H9 (cell line): ENCODE results near the gene HHAT. TPM values are rescaled to one million over a fixed set of nuclear protein-coding genes. Genes with fewer than 3 reads are reported as not detected.

Experiments used
- DNase-seq: peaks from one replicate; pipeline ENCODE4 v3.0.0-alpha.2; 2017
- H2AFZ ChIP-seq: one replicate; pipeline ENCODE4 v1.6.1; 2013; ENCODE audit warnings: mild to moderate bottlenecking, low read length, control low read depth, moderate library complexity
- H2AK5ac ChIP-seq: 2 replicates; pipeline ENCODE4 v1.6.1; 2013; ENCODE audit warnings: low read length, control low read depth, mixed read lengths; ENCODE audit not compliant: insufficient read length
- H2BK120ac ChIP-seq: one replicate; pipeline ENCODE4 v1.6.1; 2013; ENCODE audit warnings: low read depth, mild to moderate bottlenecking, low read length, control low read depth, inconsistent platforms; ENCODE audit not compliant: poor library complexity, severe bottlenecking
- H2BK12ac ChIP-seq: 2 replicates; pipeline ENCODE4 v1.6.1; 2013; ENCODE audit warnings: low read length, control low read depth, mixed read lengths, low read depth; ENCODE audit not compliant: insufficient read length
- H2BK15ac ChIP-seq: 2 replicates; pipeline ENCODE4 v1.6.1; 2013; ENCODE audit warnings: low read depth, low read length, control low read depth
- H2BK20ac ChIP-seq: one replicate; pipeline ENCODE4 v1.6.1; 2013; ENCODE audit warnings: low read depth, mild to moderate bottlenecking, low read length, control low read depth, inconsistent platforms; ENCODE audit not compliant: poor library complexity, severe bottlenecking
- H2BK5ac ChIP-seq: 2 replicates; pipeline ENCODE4 v1.6.1; 2013; ENCODE audit warnings: low read length, control low read depth, mixed read lengths; ENCODE audit not compliant: insufficient read length
- H3K14ac ChIP-seq: 2 replicates; pipeline ENCODE4 v1.6.1; 2013; ENCODE audit warnings: low read length, control low read depth; ENCODE audit not compliant: insufficient read depth
- H3K18ac ChIP-seq: 2 replicates; pipeline ENCODE4 v1.6.1; 2013; ENCODE audit warnings: low read depth, mild to moderate bottlenecking, mixed read lengths, low read length, control low read depth; ENCODE audit not compliant: insufficient read length
- H3K23ac ChIP-seq: 2 replicates; pipeline ENCODE4 v1.6.1; 2013; ENCODE audit warnings: low read length, control low read depth, mixed read lengths, low read depth; ENCODE audit not compliant: insufficient read length
- H3K23me2 ChIP-seq: 2 replicates; pipeline ENCODE4 v1.6.1; 2013; ENCODE audit warnings: low read depth, mild to moderate bottlenecking, mixed read lengths, low read length, control low read depth; ENCODE audit not compliant: insufficient read length, poor library complexity, severe bottlenecking
- H3K27ac ChIP-seq: 2 replicates; pipeline ENCODE4 v1.5.1; 2013; ENCODE audit warnings: low read length, control low read depth, mixed read lengths, low read depth; ENCODE audit not compliant: insufficient read length
- H3K27me3 ChIP-seq: 2 replicates; pipeline ENCODE4 v1.6.1; 2013; ENCODE audit warnings: low read length, control low read depth, inconsistent platforms; ENCODE audit not compliant: insufficient read depth
- H3K4ac ChIP-seq: 2 replicates; pipeline ENCODE4 v1.6.1; 2013; ENCODE audit warnings: low read depth, mild to moderate bottlenecking, control low read depth, inconsistent platforms, low read length, moderate library complexity
- H3K4me1 ChIP-seq: 2 replicates; pipeline ENCODE4 v1.6.1; 2013; ENCODE audit warnings: low read length, control low read depth, inconsistent platforms; ENCODE audit not compliant: insufficient read depth
- H3K4me2 ChIP-seq: 2 replicates; pipeline ENCODE4 v1.6.1; 2013; ENCODE audit warnings: low read length, control low read depth, mixed read lengths; ENCODE audit not compliant: insufficient read length, insufficient read depth
- H3K56ac ChIP-seq: 2 replicates; pipeline ENCODE4 v1.6.1; 2013; ENCODE audit warnings: low read depth, mild to moderate bottlenecking, mixed read lengths, low read length, control low read depth; ENCODE audit not compliant: insufficient read length
- H3K79me1 ChIP-seq: 2 replicates; pipeline ENCODE4 v1.6.1; 2013; ENCODE audit warnings: low read depth, mild to moderate bottlenecking, moderate library complexity, low read length, control low read depth, inconsistent platforms; ENCODE audit not compliant: insufficient read depth, poor library complexity, severe bottlenecking
- H3K79me2 ChIP-seq: 2 replicates; pipeline ENCODE4 v1.6.1; 2013; ENCODE audit warnings: low read length, control low read depth, inconsistent platforms; ENCODE audit not compliant: insufficient read depth
- H3K9ac ChIP-seq: 2 replicates; pipeline ENCODE4 v1.6.1; 2013; ENCODE audit warnings: low read length, control low read depth, mixed read lengths; ENCODE audit not compliant: insufficient read length; ENCODE audit errors: extremely low read depth
- H3K9me3 ChIP-seq: one replicate; pipeline ENCODE4 v1.6.1; 2013; ENCODE audit warnings: low read depth, low read length, inconsistent platforms; ENCODE audit not compliant: control insufficient read depth
- H3T11ph ChIP-seq: one replicate; pipeline ENCODE4 v1.6.1; 2013; ENCODE audit warnings: mild to moderate bottlenecking, low read length, control low read depth, inconsistent platforms
- H4K20me1 ChIP-seq: one replicate; pipeline ENCODE4 v1.6.1; 2013; ENCODE audit not compliant: control insufficient read depth, insufficient read length, insufficient read depth
- H4K5ac ChIP-seq: 2 replicates; pipeline ENCODE4 v1.6.1; 2013; ENCODE audit warnings: low read depth, mild to moderate bottlenecking, mixed read lengths, low read length, control low read depth; ENCODE audit not compliant: insufficient read length
- H4K8ac ChIP-seq: replicated peaks from 2 replicates; pipeline ENCODE4 v1.6.1; 2013; ENCODE audit warnings: low read length, control low read depth, mixed read lengths, low read depth; ENCODE audit not compliant: insufficient read length
- H4K91ac ChIP-seq: 2 replicates; pipeline ENCODE4 v1.6.1; 2013; ENCODE audit warnings: low read depth, mild to moderate bottlenecking, moderate library complexity, mixed read lengths, low read length, control low read depth; ENCODE audit not compliant: insufficient read length
- H3K27ac Mint-ChIP-seq, 3 experiments: 2 replicates in 2 of 3; 3 replicates in 1 of 3; pipeline ENCODE4 v1.8.0; 2020 to 2021; ENCODE audit warnings: mixed read lengths in 3 of 3, mild to moderate bottlenecking in 1 of 3, moderate library complexity in 1 of 3
- H3K27me3 Mint-ChIP-seq: 2 replicates; pipeline ENCODE4 v1.8.0; 2021; ENCODE audit warnings: low read depth, mild to moderate bottlenecking, moderate library complexity, mixed read lengths
- H3K36me3 Mint-ChIP-seq, 3 experiments: 2 replicates in 2 of 3; 3 replicates in 1 of 3; pipeline ENCODE4 v1.8.0; 2020 to 2021; ENCODE audit warnings: low read depth in 3 of 3, mixed read lengths in 3 of 3; ENCODE audit not compliant: insufficient read depth in 1 of 3
- H3K4me1 Mint-ChIP-seq, 2 experiments: 2 replicates each; pipeline ENCODE4 v1.8.0; 2020; ENCODE audit warnings: mixed read lengths in 2 of 2
- H3K4me3 Mint-ChIP-seq, 2 experiments: 2 replicates in 1 of 2; 3 replicates in 1 of 2; pipeline ENCODE4 v1.8.0; 2020 to 2021; ENCODE audit warnings: mild to moderate bottlenecking in 2 of 2, mixed read lengths in 2 of 2, moderate library complexity in 1 of 2
- H3K9me3 Mint-ChIP-seq, 2 experiments: 2 replicates in 1 of 2; 3 replicates in 1 of 2; pipeline ENCODE4 v1.8.0; 2020; ENCODE audit warnings: mild to moderate bottlenecking in 2 of 2, mixed read lengths in 2 of 2, moderate library complexity in 1 of 2
- WGBS: extraction: QIAGEN DNeasy Blood & Tissue Kit; methylation state at CpG from one replicate; pipeline ENCODE4 v1.1.7; 2013; ENCODE audit warnings: missing lambda C conversion rate, low lambda C conversion rate, mixed read lengths; ENCODE audit not compliant: insufficient read length; ENCODE audit errors: extremely low coverage; 5-methylcytosine and 5-hydroxymethylcytosine counted together
- total RNA-seq: library from RNA; stranded (reverse); gene quantifications from 2 replicates; pipeline ENCODE4 v1.2.1, GENCODE V29; 2021
- TF ChIP-seq, protein P1 (sequence below): fragments of 200-600 bp; sonication (generic); conservative IDR thresholded peaks from 3 replicates; pipeline ENCODE4 v1.8.0; 2021; ENCODE audit warnings: antibody characterized with exemption, mild to moderate bottlenecking

HHAT gene
- total RNA-seq, 1 experiment from 2014 or later: 0.48 TPM

DNA sequence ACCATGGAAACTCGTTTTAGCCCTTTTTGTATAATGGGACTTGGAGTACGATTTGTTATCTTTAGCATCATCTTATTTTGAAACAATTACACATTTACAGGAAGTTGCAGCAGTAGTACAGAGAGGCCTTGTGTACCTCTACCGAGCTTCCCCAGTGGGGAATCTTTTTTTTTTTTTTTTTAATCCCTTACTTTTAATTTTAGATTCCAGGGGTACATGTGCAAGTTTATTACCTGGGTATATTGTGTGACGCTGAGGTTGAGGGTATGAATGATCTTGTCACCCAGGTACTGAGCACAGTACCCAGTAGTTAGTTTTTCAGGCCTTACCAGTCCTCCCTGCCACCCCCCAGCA, 45.9 kb downstream of the HHAT start:
- H3K4me2 ChIP-seq: no peak overlapping the region
- no peaks in the 10 kb centered on the region for H3K79me2 ChIP-seq
- no peak overlapping the region for H3K23ac ChIP-seq
- DNase-seq: no peak
- Mint-ChIP-seq H3K27me3 (peaks cover 12% of the 10 kb centered on the region), H3K9me3 (no peaks in the 10 kb centered on the region; a peak in 2 of 5 replicates), H3K4me1 (peaks cover 36 to 46% of the 10 kb centered on the region in 2 experiments), H3K4me3 (no peak overlapping the region; a peak in 1 of 5 replicates), H3K36me3 (no peaks in the 10 kb centered on the region), H3K27ac (peak overlapping the region; percentile 98 to 100 (median 100); a peak in 5 of 7 replicates)
- H4K20me1 ChIP-seq: no peaks in the 10 kb centered on the region
- no peak overlapping the region for H4K91ac ChIP-seq
- no peak overlapping the region for H3K14ac ChIP-seq
- TF ChIP-seq, protein P1, sequence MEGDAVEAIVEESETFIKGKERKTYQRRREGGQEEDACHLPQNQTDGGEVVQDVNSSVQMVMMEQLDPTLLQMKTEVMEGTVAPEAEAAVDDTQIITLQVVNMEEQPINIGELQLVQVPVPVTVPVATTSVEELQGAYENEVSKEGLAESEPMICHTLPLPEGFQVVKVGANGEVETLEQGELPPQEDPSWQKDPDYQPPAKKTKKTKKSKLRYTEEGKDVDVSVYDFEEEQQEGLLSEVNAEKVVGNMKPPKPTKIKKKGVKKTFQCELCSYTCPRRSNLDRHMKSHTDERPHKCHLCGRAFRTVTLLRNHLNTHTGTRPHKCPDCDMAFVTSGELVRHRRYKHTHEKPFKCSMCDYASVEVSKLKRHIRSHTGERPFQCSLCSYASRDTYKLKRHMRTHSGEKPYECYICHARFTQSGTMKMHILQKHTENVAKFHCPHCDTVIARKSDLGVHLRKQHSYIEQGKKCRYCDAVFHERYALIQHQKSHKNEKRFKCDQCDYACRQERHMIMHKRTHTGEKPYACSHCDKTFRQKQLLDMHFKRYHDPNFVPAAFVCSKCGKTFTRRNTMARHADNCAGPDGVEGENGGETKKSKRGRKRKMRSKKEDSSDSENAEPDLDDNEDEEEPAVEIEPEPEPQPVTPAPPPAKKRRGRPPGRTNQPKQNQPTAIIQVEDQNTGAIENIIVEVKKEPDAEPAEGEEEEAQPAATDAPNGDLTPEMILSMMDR: no peak
- no peak overlapping the region for H4K8ac ChIP-seq
- H3K9me3 ChIP-seq: no peaks in the 10 kb centered on the region
- no peak overlapping the region for H3K9ac ChIP-seq
- peak overlapping the region; percentile 44 for H2BK120ac ChIP-seq
- H3K56ac ChIP-seq: no peak overlapping the region
- WGBS: no CpG with 5 or more reads among the region's 4 CpGs
- H3K4ac ChIP-seq: no peak overlapping the region
- no peak overlapping the region for H2AFZ ChIP-seq
- H3K23me2 ChIP-seq: no peaks in the 10 kb centered on the region
- H2BK12ac ChIP-seq: no peak overlapping the region
- H2BK5ac ChIP-seq: no peak overlapping the region
- H3T11ph ChIP-seq: peak overlapping the region; percentile 80
- peaks cover 8% of the 10 kb centered on the region; the same call in 1 of the 2 replicates for H3K4me1 ChIP-seq
- peak overlapping the region; percentile 92 for H3K27ac ChIP-seq
- H2BK15ac ChIP-seq: no peak overlapping the region
- H3K18ac ChIP-seq: no peak overlapping the region
- H3K27me3 ChIP-seq: no peaks in the 10 kb centered on the region; the same call in 1 of the 2 replicates
- H2AK5ac ChIP-seq: no peak overlapping the region
- no peak overlapping the region for H4K5ac ChIP-seq
- H2BK20ac ChIP-seq: no peak overlapping the region
- no peaks in the 10 kb centered on the region for H3K79me1 ChIP-seq
